ENCODE measurements around the gene HOMEZ.

Gene HOMEZ

GRCh38 chr14:23307687-23308644, 22.0 kb upstream of the HOMEZ start:
- DNase-seq (ENCODE audit: low read depth) = no peak

- no peak for DNase-seq (ENCODE audit: low read depth)
Measured at GRCh38 chr14:23307146-23307530, 21.2 kb upstream of the HOMEZ start.

- DNase-seq (ENCODE audit: low read depth) = no peak
Measured at GRCh38 chr14:23306412-23307145, 20.6 kb upstream of the HOMEZ start, which contains the start of gene BCL2L2. Gene BCL2L2 (plus strand): TSS chr14:23306833. CDS start chr14:23307768, 935 bp downstream.

GRCh38 chr14:23302290-23303225, 16.6 kb upstream of the HOMEZ start, which contains the start of gene PPP1R3E:
Gene PPP1R3E (minus strand): TSS chr14:23302859. CDS start chr14:23302576, 283 bp downstream.
- peak; percentile 81 for DNase-seq (ENCODE audit: low read depth)

GRCh38 chr14:23301969-23302289, 16.0 kb upstream of the HOMEZ start:
- no peak for DNase-seq (ENCODE audit: low read depth)

- peak; percentile 93 for DNase-seq (ENCODE audit: low read depth)
Measured at GRCh38 chr14:23301288-23301968, 15.5 kb upstream of the HOMEZ start.

- DNase-seq (ENCODE audit: low read depth) = no peak
Measured at GRCh38 chr14:23300687-23301223, 14.8 kb upstream of the HOMEZ start.

- DNase-seq (ENCODE audit: low read depth) = no peak
Measured at GRCh38 chr14:23299986-23300686, 14.2 kb upstream of the HOMEZ start.

GRCh38 chr14:23299211-23299957, 13.5 kb upstream of the HOMEZ start:
- DNase-seq (ENCODE audit: low read depth) = no peak

- DNase-seq (ENCODE audit: low read depth) = no peak
Measured at GRCh38 chr14:23297611-23298277, 11.8 kb upstream of the HOMEZ start.

GRCh38 chr14:23297096-23297495, 11.2 kb upstream of the HOMEZ start:
- no peak for DNase-seq (ENCODE audit: low read depth)

- no peak for DNase-seq (ENCODE audit: low read depth)
Measured at GRCh38 chr14:23296012-23296777, 10.3 kb upstream of the HOMEZ start.

- peak; percentile 40 for DNase-seq (ENCODE audit: low read depth)
Measured at GRCh38 chr14:23294734-23295561, 9.0 kb upstream of the HOMEZ start.

GRCh38 chr14:23286902-23287479, 1.1 kb upstream of the HOMEZ start:
- DNase-seq (ENCODE audit: low read depth) = no peak

- no peak for DNase-seq (ENCODE audit: low read depth)
Measured at GRCh38 chr14:23285530-23286019, 357 bp downstream of the HOMEZ start.

GRCh38 chr14:23284654-23285529, 1.0 kb downstream of the HOMEZ start:
- DNase-seq (ENCODE audit: low read depth) = no peak
